ENCODE data around the gene ACYP1. TPM values are rescaled to one million over a fixed set of nuclear protein-coding genes. Genes with fewer than 3 reads are reported as not detected.

ACYP1 gene
- total and polyA plus RNA-seq, 9 of the 15 experiments (the other 6 are each of a cell fraction or from before 2014, with no cell fraction given) = 19.9 to 113 (median 52.3) TPM

DNA sequence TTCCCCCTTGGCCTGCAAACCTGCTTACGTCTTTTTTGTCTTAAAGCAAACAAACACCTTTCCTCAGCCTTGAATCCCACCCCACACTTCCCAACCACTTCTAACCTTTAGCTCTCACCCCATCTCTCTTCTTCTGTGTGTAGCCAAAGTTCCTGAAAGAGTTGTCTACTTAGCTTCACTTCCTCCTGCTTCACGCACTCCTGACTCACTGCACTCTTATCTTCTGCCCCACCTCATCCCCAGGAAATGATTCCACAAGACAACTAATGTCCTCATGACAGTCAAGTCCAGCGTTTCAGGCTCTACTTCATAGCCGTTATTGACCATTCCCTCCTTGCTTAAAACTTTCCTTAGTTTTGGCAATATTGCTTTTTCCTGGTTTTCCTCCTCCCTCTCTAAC is 38.7 kb downstream of the ACYP1 start (continued):
- TF ChIP-seq, protein P1, sequence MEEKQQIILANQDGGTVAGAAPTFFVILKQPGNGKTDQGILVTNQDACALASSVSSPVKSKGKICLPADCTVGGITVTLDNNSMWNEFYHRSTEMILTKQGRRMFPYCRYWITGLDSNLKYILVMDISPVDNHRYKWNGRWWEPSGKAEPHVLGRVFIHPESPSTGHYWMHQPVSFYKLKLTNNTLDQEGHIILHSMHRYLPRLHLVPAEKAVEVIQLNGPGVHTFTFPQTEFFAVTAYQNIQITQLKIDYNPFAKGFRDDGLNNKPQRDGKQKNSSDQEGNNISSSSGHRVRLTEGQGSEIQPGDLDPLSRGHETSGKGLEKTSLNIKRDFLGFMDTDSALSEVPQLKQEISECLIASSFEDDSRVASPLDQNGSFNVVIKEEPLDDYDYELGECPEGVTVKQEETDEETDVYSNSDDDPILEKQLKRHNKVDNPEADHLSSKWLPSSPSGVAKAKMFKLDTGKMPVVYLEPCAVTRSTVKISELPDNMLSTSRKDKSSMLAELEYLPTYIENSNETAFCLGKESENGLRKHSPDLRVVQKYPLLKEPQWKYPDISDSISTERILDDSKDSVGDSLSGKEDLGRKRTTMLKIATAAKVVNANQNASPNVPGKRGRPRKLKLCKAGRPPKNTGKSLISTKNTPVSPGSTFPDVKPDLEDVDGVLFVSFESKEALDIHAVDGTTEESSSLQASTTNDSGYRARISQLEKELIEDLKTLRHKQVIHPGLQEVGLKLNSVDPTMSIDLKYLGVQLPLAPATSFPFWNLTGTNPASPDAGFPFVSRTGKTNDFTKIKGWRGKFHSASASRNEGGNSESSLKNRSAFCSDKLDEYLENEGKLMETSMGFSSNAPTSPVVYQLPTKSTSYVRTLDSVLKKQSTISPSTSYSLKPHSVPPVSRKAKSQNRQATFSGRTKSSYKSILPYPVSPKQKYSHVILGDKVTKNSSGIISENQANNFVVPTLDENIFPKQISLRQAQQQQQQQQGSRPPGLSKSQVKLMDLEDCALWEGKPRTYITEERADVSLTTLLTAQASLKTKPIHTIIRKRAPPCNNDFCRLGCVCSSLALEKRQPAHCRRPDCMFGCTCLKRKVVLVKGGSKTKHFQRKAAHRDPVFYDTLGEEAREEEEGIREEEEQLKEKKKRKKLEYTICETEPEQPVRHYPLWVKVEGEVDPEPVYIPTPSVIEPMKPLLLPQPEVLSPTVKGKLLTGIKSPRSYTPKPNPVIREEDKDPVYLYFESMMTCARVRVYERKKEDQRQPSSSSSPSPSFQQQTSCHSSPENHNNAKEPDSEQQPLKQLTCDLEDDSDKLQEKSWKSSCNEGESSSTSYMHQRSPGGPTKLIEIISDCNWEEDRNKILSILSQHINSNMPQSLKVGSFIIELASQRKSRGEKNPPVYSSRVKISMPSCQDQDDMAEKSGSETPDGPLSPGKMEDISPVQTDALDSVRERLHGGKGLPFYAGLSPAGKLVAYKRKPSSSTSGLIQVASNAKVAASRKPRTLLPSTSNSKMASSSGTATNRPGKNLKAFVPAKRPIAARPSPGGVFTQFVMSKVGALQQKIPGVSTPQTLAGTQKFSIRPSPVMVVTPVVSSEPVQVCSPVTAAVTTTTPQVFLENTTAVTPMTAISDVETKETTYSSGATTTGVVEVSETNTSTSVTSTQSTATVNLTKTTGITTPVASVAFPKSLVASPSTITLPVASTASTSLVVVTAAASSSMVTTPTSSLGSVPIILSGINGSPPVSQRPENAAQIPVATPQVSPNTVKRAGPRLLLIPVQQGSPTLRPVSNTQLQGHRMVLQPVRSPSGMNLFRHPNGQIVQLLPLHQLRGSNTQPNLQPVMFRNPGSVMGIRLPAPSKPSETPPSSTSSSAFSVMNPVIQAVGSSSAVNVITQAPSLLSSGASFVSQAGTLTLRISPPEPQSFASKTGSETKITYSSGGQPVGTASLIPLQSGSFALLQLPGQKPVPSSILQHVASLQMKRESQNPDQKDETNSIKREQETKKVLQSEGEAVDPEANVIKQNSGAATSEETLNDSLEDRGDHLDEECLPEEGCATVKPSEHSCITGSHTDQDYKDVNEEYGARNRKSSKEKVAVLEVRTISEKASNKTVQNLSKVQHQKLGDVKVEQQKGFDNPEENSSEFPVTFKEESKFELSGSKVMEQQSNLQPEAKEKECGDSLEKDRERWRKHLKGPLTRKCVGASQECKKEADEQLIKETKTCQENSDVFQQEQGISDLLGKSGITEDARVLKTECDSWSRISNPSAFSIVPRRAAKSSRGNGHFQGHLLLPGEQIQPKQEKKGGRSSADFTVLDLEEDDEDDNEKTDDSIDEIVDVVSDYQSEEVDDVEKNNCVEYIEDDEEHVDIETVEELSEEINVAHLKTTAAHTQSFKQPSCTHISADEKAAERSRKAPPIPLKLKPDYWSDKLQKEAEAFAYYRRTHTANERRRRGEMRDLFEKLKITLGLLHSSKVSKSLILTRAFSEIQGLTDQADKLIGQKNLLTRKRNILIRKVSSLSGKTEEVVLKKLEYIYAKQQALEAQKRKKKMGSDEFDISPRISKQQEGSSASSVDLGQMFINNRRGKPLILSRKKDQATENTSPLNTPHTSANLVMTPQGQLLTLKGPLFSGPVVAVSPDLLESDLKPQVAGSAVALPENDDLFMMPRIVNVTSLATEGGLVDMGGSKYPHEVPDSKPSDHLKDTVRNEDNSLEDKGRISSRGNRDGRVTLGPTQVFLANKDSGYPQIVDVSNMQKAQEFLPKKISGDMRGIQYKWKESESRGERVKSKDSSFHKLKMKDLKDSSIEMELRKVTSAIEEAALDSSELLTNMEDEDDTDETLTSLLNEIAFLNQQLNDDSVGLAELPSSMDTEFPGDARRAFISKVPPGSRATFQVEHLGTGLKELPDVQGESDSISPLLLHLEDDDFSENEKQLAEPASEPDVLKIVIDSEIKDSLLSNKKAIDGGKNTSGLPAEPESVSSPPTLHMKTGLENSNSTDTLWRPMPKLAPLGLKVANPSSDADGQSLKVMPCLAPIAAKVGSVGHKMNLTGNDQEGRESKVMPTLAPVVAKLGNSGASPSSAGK (IDR thresholded peaks at IDR 0.05) = peak; percentile 48; the same call in 1 of the 2 replicates
- TF ChIP-seq, protein P2, sequence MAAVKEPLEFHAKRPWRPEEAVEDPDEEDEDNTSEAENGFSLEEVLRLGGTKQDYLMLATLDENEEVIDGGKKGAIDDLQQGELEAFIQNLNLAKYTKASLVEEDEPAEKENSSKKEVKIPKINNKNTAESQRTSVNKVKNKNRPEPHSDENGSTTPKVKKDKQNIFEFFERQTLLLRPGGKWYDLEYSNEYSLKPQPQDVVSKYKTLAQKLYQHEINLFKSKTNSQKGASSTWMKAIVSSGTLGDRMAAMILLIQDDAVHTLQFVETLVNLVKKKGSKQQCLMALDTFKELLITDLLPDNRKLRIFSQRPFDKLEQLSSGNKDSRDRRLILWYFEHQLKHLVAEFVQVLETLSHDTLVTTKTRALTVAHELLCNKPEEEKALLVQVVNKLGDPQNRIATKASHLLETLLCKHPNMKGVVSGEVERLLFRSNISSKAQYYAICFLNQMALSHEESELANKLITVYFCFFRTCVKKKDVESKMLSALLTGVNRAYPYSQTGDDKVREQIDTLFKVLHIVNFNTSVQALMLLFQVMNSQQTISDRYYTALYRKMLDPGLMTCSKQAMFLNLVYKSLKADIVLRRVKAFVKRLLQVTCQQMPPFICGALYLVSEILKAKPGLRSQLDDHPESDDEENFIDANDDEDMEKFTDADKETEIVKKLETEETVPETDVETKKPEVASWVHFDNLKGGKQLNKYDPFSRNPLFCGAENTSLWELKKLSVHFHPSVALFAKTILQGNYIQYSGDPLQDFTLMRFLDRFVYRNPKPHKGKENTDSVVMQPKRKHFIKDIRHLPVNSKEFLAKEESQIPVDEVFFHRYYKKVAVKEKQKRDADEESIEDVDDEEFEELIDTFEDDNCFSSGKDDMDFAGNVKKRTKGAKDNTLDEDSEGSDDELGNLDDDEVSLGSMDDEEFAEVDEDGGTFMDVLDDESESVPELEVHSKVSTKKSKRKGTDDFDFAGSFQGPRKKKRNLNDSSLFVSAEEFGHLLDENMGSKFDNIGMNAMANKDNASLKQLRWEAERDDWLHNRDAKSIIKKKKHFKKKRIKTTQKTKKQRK (IDR thresholded peaks at IDR 0.05; ENCODE audit: borderline replicate concordance, low read depth, low read length) = no peak
- TF ChIP-seq ZNF165 (CRISPR knock-in tag; IDR thresholded peaks at IDR 0.05; ENCODE audit: borderline replicate concordance) (no peak), ARNT (IDR thresholded peaks at IDR 0.05) (peak in 1 of 2 experiments; percentile 36; a peak in 1 of 4 replicates), NR2C1 (IDR thresholded peaks at IDR 0.05) (no peak), NR2C1 (tag; IDR thresholded peaks at IDR 0.05) (peak; percentile 54; the same call in 1 of the 2 replicates), SMAD2 (IDR thresholded peaks at IDR 0.05; ENCODE audit: low read depth, low read length) (no peak), NEUROD1 (IDR thresholded peaks at IDR 0.05; ENCODE audit: borderline replicate concordance, low read depth, low read length, partially characterized antibody) (no peak), LARP7 (IDR thresholded peaks at IDR 0.05) (0 out of 2 replicates have a peak, but pooled peaks have one; percentile 25), ZBED1 (IDR thresholded peaks at IDR 0.05) (no peak), ZNF316 (IDR thresholded peaks at IDR 0.05) (peak; percentile 32; the same call in 1 of the 2 replicates), ZFP30 (CRISPR knock-in tag; IDR thresholded peaks at IDR 0.05; ENCODE audit: borderline replicate concordance) (no peak), ARID2 (IDR thresholded peaks at IDR 0.05) (0 out of 2 replicates have a peak, but pooled peaks have one; percentile 24), GABPB1 (CRISPR knock-in tag; IDR thresholded peaks at IDR 0.05) (peak; percentile 49; the same call in 1 of the 2 replicates)
